ENCODE results near the gene GMNN.

The GMNN gene

DNA sequence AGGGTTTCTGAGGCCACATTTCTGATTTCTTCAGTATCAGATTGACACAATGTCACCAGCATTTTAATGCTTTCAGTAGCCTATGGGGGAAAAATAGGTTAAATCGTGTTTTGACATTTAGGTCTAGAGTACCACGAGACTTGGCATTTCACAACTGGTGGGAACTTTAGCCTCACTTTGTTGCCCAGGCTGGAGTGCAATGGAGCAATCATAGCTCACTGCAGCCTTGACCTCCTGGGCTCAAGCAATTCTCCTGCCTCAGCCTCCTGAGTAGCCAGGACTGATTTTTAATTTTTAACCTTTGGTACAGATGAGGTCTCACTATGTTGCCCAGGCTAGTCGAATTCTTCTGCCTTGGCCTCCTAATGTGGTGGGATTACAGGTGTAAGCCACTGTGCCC lies 35.0 kb downstream of the GMNN start:
- no peaks in the 10 kb centered on the region for H3K36me3 ChIP-seq (replicated peaks; ENCODE audit: insufficient read depth, low read length)
- H4K20me1 ChIP-seq (ENCODE audit: insufficient read depth, low read length) = no peaks in the 10 kb centered on the region
- no peak for DNase-seq
- no peaks in the 10 kb centered on the region for H3K79me2 ChIP-seq (ENCODE audit: low read length)
- H3F3A ChIP-seq (ENCODE audit: insufficient read depth, low read length) = no peaks in the 10 kb centered on the region
- H2AFZ ChIP-seq (ENCODE audit: low read length) = no peak overlapping the region
- no peak for TF ChIP-seq EZH2 (optimal IDR thresholded peaks at IDR 0.05; ENCODE audit: low read depth, low read length)
- TF ChIP-seq, protein P1, sequence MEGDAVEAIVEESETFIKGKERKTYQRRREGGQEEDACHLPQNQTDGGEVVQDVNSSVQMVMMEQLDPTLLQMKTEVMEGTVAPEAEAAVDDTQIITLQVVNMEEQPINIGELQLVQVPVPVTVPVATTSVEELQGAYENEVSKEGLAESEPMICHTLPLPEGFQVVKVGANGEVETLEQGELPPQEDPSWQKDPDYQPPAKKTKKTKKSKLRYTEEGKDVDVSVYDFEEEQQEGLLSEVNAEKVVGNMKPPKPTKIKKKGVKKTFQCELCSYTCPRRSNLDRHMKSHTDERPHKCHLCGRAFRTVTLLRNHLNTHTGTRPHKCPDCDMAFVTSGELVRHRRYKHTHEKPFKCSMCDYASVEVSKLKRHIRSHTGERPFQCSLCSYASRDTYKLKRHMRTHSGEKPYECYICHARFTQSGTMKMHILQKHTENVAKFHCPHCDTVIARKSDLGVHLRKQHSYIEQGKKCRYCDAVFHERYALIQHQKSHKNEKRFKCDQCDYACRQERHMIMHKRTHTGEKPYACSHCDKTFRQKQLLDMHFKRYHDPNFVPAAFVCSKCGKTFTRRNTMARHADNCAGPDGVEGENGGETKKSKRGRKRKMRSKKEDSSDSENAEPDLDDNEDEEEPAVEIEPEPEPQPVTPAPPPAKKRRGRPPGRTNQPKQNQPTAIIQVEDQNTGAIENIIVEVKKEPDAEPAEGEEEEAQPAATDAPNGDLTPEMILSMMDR (IDR thresholded peaks at IDR 0.05; ENCODE audit: low read length) = no peak
- TF ChIP-seq EZH2phosphoT487 (IDR thresholded peaks at IDR 0.05; ENCODE audit: low read length) = no peak
- no peak overlapping the region for H3K9ac ChIP-seq (ENCODE audit: low read length)
- no peaks in the 10 kb centered on the region for H3K27me3 ChIP-seq (replicated peaks; ENCODE audit: insufficient read depth, low read length)
- no peaks in the 10 kb centered on the region for H3K9me2 ChIP-seq (replicated peaks; ENCODE audit: insufficient read depth, low read length)
- H3K4me1 ChIP-seq (ENCODE audit: low read length) = no peaks in the 10 kb centered on the region
- no peaks in the 10 kb centered on the region for H3K9me3 ChIP-seq (replicated peaks; ENCODE audit: insufficient read depth, low read length)
- no peak overlapping the region for H3K4me3 ChIP-seq (ENCODE audit: low read length)
- H3K27ac ChIP-seq (ENCODE audit: low read length) = no peak overlapping the region
- no peak overlapping the region for H3K4me2 ChIP-seq (ENCODE audit: low read depth, low read length)

DNA sequence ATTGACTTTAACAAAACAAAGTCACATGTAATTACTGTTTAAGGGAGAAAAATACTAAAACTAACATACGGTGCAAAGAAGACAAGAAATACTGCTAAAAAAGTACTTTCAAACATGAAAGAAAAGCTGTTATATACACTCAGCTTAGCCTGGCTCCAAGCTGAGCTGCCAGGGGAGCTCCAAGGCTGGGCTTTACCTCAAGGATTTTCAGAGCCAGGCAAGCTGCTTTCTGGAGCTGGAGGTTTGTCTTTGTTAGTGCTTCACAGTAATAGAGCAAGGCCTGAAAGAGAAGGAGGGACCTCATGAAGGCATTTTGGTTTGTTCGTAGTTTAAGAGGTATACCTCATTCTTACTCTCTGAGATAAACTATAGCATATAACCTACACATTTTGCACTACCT lies 43.6 kb downstream of the GMNN start:
- no peak for TF ChIP-seq EZH2phosphoT487 (IDR thresholded peaks at IDR 0.05; ENCODE audit: low read length)
- TF ChIP-seq, protein P1 (IDR thresholded peaks at IDR 0.05; ENCODE audit: low read length) = no peak
- no peak for TF ChIP-seq EZH2 (optimal IDR thresholded peaks at IDR 0.05; ENCODE audit: low read depth, low read length)
- Histone ChIP-seq H3K27ac (ENCODE audit: low read length) (no peak overlapping the region), H3K36me3 (replicated peaks; ENCODE audit: insufficient read depth, low read length) (no peaks in the 10 kb centered on the region)

DNA sequence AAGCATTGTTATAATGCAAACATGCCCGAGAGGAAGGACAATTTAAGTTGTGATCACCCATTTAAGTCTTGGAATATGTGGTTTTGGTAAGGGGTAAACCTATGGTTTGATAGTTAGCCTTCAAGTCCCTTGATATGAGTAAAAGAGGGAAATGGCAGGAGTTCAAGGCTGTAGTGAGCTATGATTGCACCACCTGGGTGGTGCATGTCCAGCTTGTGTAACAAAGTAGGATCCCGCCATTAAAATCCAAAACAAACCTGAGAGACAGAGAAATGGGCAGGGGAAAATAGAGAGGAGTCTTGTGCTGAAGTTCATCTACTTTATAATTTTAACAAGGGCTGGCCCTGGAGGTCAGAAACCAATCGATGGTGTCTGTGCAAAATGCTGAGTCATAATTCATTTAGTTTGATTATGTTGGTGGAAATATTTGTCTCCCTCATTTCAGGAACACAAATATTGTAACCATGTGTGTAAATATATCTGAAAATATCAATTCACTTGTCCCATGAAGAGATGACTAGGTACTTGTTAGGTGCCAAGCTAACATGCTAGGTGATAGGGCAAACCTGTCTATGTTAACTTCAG lies 47.2 kb downstream of the GMNN start:
- Histone ChIP-seq H2AFZ (ENCODE audit: low read length) (no peak overlapping the region), H3K4me1 (ENCODE audit: low read length) (no peaks in the 10 kb centered on the region), H3K9me3 (replicated peaks; ENCODE audit: insufficient read depth, low read length) (no peaks in the 10 kb centered on the region), H3K4me3 (ENCODE audit: low read length) (no peak overlapping the region), H3K4me2 (ENCODE audit: low read depth, low read length) (no peak overlapping the region), H3K36me3 (replicated peaks; ENCODE audit: insufficient read depth, low read length) (no peaks in the 10 kb centered on the region), H3K9me2 (replicated peaks; ENCODE audit: insufficient read depth, low read length) (no peaks in the 10 kb centered on the region), H3K27ac (ENCODE audit: low read length) (no peak overlapping the region), H3K9ac (ENCODE audit: low read length) (no peak overlapping the region), H4K20me1 (ENCODE audit: insufficient read depth, low read length) (no peaks in the 10 kb centered on the region), H3K27me3 (replicated peaks; ENCODE audit: insufficient read depth, low read length) (no peaks in the 10 kb centered on the region), H3K79me2 (ENCODE audit: low read length) (no peaks in the 10 kb centered on the region), H3F3A (ENCODE audit: insufficient read depth, low read length) (no peaks in the 10 kb centered on the region)
- DNase-seq = no peak
- TF ChIP-seq, protein P1 (IDR thresholded peaks at IDR 0.05; ENCODE audit: low read length) = no peak
- TF ChIP-seq EZH2phosphoT487 (IDR thresholded peaks at IDR 0.05; ENCODE audit: low read length) (no peak), EZH2 (optimal IDR thresholded peaks at IDR 0.05; ENCODE audit: low read depth, low read length) (no peak)

More for the DNA sequence above, 43.6 kb downstream of the GMNN start:
- H3K9me3 ChIP-seq (replicated peaks; ENCODE audit: insufficient read depth, low read length) = no peaks in the 10 kb centered on the region
- H2AFZ ChIP-seq (ENCODE audit: low read length) = no peak overlapping the region
- H3K4me1 ChIP-seq (ENCODE audit: low read length) = no peaks in the 10 kb centered on the region
- no peak overlapping the region for H3K4me2 ChIP-seq (ENCODE audit: low read depth, low read length)
- H4K20me1 ChIP-seq (ENCODE audit: insufficient read depth, low read length) = no peaks in the 10 kb centered on the region
- H3K27me3 ChIP-seq (replicated peaks; ENCODE audit: insufficient read depth, low read length) = no peaks in the 10 kb centered on the region
- no peak for DNase-seq
- H3K9ac ChIP-seq (ENCODE audit: low read length) = no peak overlapping the region
- H3K79me2 ChIP-seq (ENCODE audit: low read length) = no peaks in the 10 kb centered on the region
- no peaks in the 10 kb centered on the region for H3F3A ChIP-seq (ENCODE audit: insufficient read depth, low read length)
- no peaks in the 10 kb centered on the region for H3K9me2 ChIP-seq (replicated peaks; ENCODE audit: insufficient read depth, low read length)
- no peak overlapping the region for H3K4me3 ChIP-seq (ENCODE audit: low read length)
